HG03558 (cell line): ENCODE measurements around the gene PLK3.

Experiments
- ATAC-seq: cut with Tn5 transposase; IDR thresholded peaks from one replicate; pipeline ENCODE4 v1.9.1; 2021; ENCODE audit warnings: moderate number of reproducible peaks; ENCODE audit not compliant: unreplicated experiment; ENCODE audit errors: extremely low read depth

PLK3 gene

GRCh38 chr1:44848456-44849181 is 48.4 kb downstream of the PLK3 start:
- ATAC-seq, result no peak

- no peak for ATAC-seq
Measured at GRCh38 chr1:44849575-44850132, 49.5 kb downstream of the PLK3 start.

GRCh38 chr1:44851308-44851707 is 51.1 kb downstream of the PLK3 start:
- no peak for ATAC-seq

- no peak for ATAC-seq
Measured at GRCh38 chr1:44853201-44853600, 53.0 kb downstream of the PLK3 start.

- no peak for ATAC-seq
Measured at GRCh38 chr1:44854970-44855369, 54.8 kb downstream of the PLK3 start.
